ENCODE data around the gene SET. TPM values are rescaled to one million over a fixed set of nuclear protein-coding genes. Genes with fewer than 3 reads are reported as not detected.
A peak's percentile ranks its signal among the peaks of the same experiment; 100 is the strongest.
"Not testable (repeated sequence)": the region's sequence is repeated elsewhere in the genome, so short reads cannot be mapped to it uniquely, and the experiment has no call there.

The SET gene
- total RNA-seq, 1 experiment from 2014 or later = 563 TPM

GRCh38 chr9:128687453-128687852, 1.6 kb upstream of the SET start:
- Mint-ChIP-seq H3K9me3 (ENCODE audit: unreplicated experiment) (no peaks in the 10 kb centered on the region), H3K27me3 (ENCODE audit: insufficient read depth, unreplicated experiment) (no peaks in the 10 kb centered on the region), H3K27ac (ENCODE audit: low read depth, unreplicated experiment) (no peak overlapping the region), H3K4me3 (ENCODE audit: unreplicated experiment) (no peak overlapping the region), H3K36me3 (ENCODE audit: insufficient read depth, unreplicated experiment) (peaks cover 51% of the 10 kb centered on the region), H3K4me1 (ENCODE audit: insufficient read depth, unreplicated experiment) (peaks cover 43% of the 10 kb centered on the region)
- CTCF ChIA-PET = interaction anchor here (0.7 kb wide), 1 partner anchor 130 kb away, joined by 4 read pairs; no protein-coding TSS in a partner anchor
- no peak for DNase-seq (ENCODE audit: unreplicated experiment)
- POLR2A ChIA-PET = interaction anchor here (0.8 to 1.4 kb wide), 3 partner anchors 30 to 54 kb away, joined by 3 read pairs; partner anchors contain the start of gene DYNC2I2
- intact Hi-C loops (cut with micrococcal nuclease) = no loop called here
- BruUV-seq (replicated peaks) = no TSS peak
- no peak for TF ChIP-seq CTCF (IDR thresholded peaks at IDR 0.05; ENCODE audit: unreplicated experiment)

GRCh38 chr9:128689293-128689774, 312 bp downstream of the SET start:
- Mint-ChIP-seq H3K4me3 (ENCODE audit: unreplicated experiment) (peak overlapping the region; percentile 71), H3K27ac (ENCODE audit: low read depth, unreplicated experiment) (peak overlapping the region; percentile 67), H3K36me3 (ENCODE audit: insufficient read depth, unreplicated experiment) (peaks cover 62% of the 10 kb centered on the region), H3K9me3 (ENCODE audit: unreplicated experiment) (no peaks in the 10 kb centered on the region), H3K4me1 (ENCODE audit: insufficient read depth, unreplicated experiment) (peaks cover 39% of the 10 kb centered on the region), H3K27me3 (ENCODE audit: insufficient read depth, unreplicated experiment) (no peaks in the 10 kb centered on the region)
- no TSS peak for BruUV-seq (replicated peaks)
- intact Hi-C loops (cut with micrococcal nuclease) = no loop called here
- DNase-seq (ENCODE audit: unreplicated experiment) = no peak
- ChIA-PET CTCF (no interaction called here), POLR2A (interaction anchor here (0.6 to 3.0 kb wide), 14 partner anchors 7 to 319 kb away, joined by 3 to 31 read pairs (median 3); partner anchors contain the start of genes SPTAN1, TBC1D13 and ZDHHC12)
- TF ChIP-seq CTCF (IDR thresholded peaks at IDR 0.05; ENCODE audit: unreplicated experiment) = no peak

GRCh38 chr9:128689820-128690683, 1.0 kb downstream of the SET start:
- H3K27ac Mint-ChIP-seq (ENCODE audit: low read depth, unreplicated experiment) = peak overlapping the region; percentile 86
- peak overlapping the region; percentile 90 for H3K4me3 Mint-ChIP-seq (ENCODE audit: unreplicated experiment)
- POLR2A ChIA-PET = interaction anchor here (0.5 to 3.0 kb wide), 13 partner anchors 8 to 200 kb away, joined by 3 to 31 read pairs (median 3); partner anchors contain the start of genes ENDOG, PKN3, TBC1D13 and ZDHHC12
- no TSS peak for BruUV-seq (replicated peaks)
- no peak for TF ChIP-seq CTCF (IDR thresholded peaks at IDR 0.05; ENCODE audit: unreplicated experiment)
- no peaks in the 10 kb centered on the region for H3K9me3 Mint-ChIP-seq (ENCODE audit: unreplicated experiment)
- peaks cover 70% of the 10 kb centered on the region for H3K36me3 Mint-ChIP-seq (ENCODE audit: insufficient read depth, unreplicated experiment)
- H3K27me3 Mint-ChIP-seq (ENCODE audit: insufficient read depth, unreplicated experiment) = no peaks in the 10 kb centered on the region
- CTCF ChIA-PET = interaction anchor here (0.7 to 1.3 kb wide), 2 partner anchors 12 to 35 kb away, joined by 3 to 5 read pairs; partner anchors contain the start of gene PKN3
- H3K4me1 Mint-ChIP-seq (ENCODE audit: insufficient read depth, unreplicated experiment) = peaks cover 32% of the 10 kb centered on the region
- peak; percentile 32 for DNase-seq (ENCODE audit: unreplicated experiment)
- intact Hi-C loops (cut with micrococcal nuclease) = loop anchor here (2.0 kb wide), 1 partner anchor 55 kb away; no protein-coding TSS in a partner anchor

GRCh38 chr9:128690684-128691034, 1.6 kb downstream of the SET start:
- POLR2A ChIA-PET = interaction anchor here (0.7 to 3.0 kb wide), 13 partner anchors 9 to 258 kb away, joined by 3 to 31 read pairs (median 4); partner anchors contain the start of genes ENDOG, PKN3 and ZDHHC12
- no TSS peak for BruUV-seq (replicated peaks)

GRCh38 chr9:128693738-128694137, 4.7 kb downstream of the SET start:
- H3K4me3 Mint-ChIP-seq (ENCODE audit: unreplicated experiment); H3K27me3 Mint-ChIP-seq (ENCODE audit: insufficient read depth, unreplicated experiment); DNase-seq (ENCODE audit: unreplicated experiment); H3K9me3 Mint-ChIP-seq (ENCODE audit: unreplicated experiment); BruUV-seq (replicated peaks); H3K27ac Mint-ChIP-seq (ENCODE audit: low read depth, unreplicated experiment); intact Hi-C loops (cut with micrococcal nuclease): not testable (repeated sequence)
- Mint-ChIP-seq H3K4me1 (ENCODE audit: insufficient read depth, unreplicated experiment) (peaks cover 16% of the 10 kb centered on the region), H3K36me3 (ENCODE audit: insufficient read depth, unreplicated experiment) (peaks cover 91% of the 10 kb centered on the region)
- ChIA-PET CTCF (interaction anchor here (0.6 to 1.0 kb wide), 4 partner anchors 8 to 331 kb away, joined by 3 to 5 read pairs (median 3); partner anchors contain the start of gene PKN3), POLR2A (interaction anchor here (3.0 kb wide), 1 partner anchor 10 kb away, joined by 17 read pairs; no protein-coding TSS in a partner anchor)

More at GRCh38 chr9:128690684-128691034, 1.6 kb downstream of the SET start:
- Mint-ChIP-seq H3K9me3 (ENCODE audit: unreplicated experiment) (no peaks in the 10 kb centered on the region), H3K27me3 (ENCODE audit: insufficient read depth, unreplicated experiment) (no peaks in the 10 kb centered on the region), H3K4me3 (ENCODE audit: unreplicated experiment) (peak overlapping the region; percentile 90), H3K36me3 (ENCODE audit: insufficient read depth, unreplicated experiment) (peaks cover 76% of the 10 kb centered on the region), H3K27ac (ENCODE audit: low read depth, unreplicated experiment) (peak overlapping the region; percentile 86), H3K4me1 (ENCODE audit: insufficient read depth, unreplicated experiment) (peaks cover 26% of the 10 kb centered on the region)
- intact Hi-C loops (cut with micrococcal nuclease) = loop anchor here (2.0 kb wide), 1 partner anchor 56 kb away; no protein-coding TSS in a partner anchor
- TF ChIP-seq CTCF (IDR thresholded peaks at IDR 0.05; ENCODE audit: unreplicated experiment) = no peak
- CTCF ChIA-PET = interaction anchor here (0.7 to 1.3 kb wide), 2 partner anchors 11 to 35 kb away, joined by 3 to 5 read pairs; partner anchors contain the start of gene PKN3
- no peak for DNase-seq (ENCODE audit: unreplicated experiment)
